OCI-LY3 (cell line): ENCODE data around the gene GCNA.

Source experiments
- CTCF ChIP-seq: fragments of 200-600, 300-600 bp; sonication (generic); IDR thresholded peaks from 2 replicates; pipeline ENCODE4 v1.5.1; 2014; ENCODE audit warnings: antibody characterized with exemption, low read length, low read depth
- EZH2phosphoT487 ChIP-seq: fragments of 200-600 bp; shearing (Covaris generic); IDR thresholded peaks from 2 replicates; pipeline ENCODE4 v1.6.1; 2018; ENCODE audit warnings: antibody characterized with exemption, mixed run types, low read depth

- TF ChIP-seq CTCF (no peak), EZH2phosphoT487 (no peak)
These were observed 81.7 kb downstream of the GCNA start for GRCh38 chrX:71659959-71660358.
